ENCODE data around the gene PUM1.

DNA sequence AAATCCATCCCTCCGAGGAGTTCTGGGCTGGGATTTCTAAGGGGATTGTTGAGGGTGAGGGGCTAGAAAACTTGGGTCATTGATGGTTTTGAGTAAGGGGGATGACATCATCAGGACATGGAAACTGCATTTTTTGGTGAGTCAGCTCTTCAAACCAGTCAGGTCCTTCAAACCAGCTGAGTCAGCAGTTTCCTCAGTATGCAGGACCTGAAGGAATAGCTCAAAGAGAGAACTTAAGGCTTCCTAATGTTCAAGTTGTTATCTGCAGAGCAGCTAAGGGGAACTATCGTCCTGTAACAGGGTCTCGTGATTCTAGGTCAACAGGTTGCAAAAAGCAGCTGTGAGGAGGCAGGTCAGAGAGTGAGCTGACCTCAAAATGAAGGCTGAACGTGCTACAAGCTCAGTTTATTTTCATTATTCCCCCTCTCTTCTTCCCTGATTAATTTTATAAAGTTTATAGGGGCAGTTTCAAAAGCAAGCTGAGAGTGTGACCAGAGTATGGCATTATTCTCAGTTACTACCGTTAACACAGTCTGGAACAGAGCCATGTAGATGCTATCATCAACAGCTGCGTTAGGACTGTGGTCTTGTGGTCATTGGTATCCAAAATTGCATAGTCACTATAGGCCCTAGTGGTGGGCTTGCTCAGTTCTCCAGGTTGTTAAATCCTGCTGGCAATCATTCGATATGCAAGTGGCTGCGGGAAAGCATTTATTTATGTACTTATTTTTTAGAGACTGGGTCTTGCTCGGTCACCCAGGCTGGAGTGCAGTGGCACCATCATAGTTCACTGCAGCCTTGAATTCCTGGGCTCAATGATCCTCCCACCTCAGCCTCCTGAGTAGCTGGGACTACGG is 146.3 kb downstream of the PUM1 start:
- TF ChIP-seq CTCF (IDR thresholded peaks at IDR 0.05) (no peak), POLR2A (IDR thresholded peaks at IDR 0.05) (no peak)
